Astrocyte (in vitro differentiated cells and primary cell): ENCODE results near the gene TMEM200A.

Experiments
- EZH2 ChIP-seq: IDR thresholded peaks from 2 replicates; pipeline ENCODE4 v1.6.1; 2012; ENCODE audit warnings: mild to moderate bottlenecking, low read length, inconsistent platforms; ENCODE audit not compliant: insufficient read depth
- TF ChIP-seq, protein P1 (sequence below): IDR thresholded peaks from 2 replicates; pipeline ENCODE4 v1.5.1; 2011; ENCODE audit warnings: low read depth, mild to moderate bottlenecking, inconsistent platforms, low read length, moderate library complexity; ENCODE audit not compliant: insufficient read depth

DNA sequence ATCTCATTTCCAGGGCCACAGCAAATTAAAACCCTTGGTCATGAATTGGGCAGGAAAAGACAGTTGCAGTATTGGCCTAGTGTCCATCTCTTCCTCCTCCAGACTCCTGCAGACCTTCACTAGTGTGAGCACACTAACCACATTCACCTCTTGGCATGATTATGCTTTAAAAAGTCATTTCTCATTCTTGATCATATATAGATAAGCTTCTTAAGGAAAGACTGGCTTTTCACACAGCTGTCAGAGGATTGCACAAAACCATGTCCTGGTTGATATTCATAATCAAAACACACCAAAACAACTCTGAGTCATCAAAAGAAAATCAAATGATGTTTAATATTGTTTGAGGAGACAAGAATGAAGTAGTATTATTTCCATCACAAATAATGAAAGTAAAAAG is 52.1 kb downstream of the TMEM200A start:
- TF ChIP-seq, protein P1, sequence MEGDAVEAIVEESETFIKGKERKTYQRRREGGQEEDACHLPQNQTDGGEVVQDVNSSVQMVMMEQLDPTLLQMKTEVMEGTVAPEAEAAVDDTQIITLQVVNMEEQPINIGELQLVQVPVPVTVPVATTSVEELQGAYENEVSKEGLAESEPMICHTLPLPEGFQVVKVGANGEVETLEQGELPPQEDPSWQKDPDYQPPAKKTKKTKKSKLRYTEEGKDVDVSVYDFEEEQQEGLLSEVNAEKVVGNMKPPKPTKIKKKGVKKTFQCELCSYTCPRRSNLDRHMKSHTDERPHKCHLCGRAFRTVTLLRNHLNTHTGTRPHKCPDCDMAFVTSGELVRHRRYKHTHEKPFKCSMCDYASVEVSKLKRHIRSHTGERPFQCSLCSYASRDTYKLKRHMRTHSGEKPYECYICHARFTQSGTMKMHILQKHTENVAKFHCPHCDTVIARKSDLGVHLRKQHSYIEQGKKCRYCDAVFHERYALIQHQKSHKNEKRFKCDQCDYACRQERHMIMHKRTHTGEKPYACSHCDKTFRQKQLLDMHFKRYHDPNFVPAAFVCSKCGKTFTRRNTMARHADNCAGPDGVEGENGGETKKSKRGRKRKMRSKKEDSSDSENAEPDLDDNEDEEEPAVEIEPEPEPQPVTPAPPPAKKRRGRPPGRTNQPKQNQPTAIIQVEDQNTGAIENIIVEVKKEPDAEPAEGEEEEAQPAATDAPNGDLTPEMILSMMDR: no peak
- no peak for TF ChIP-seq EZH2
